Measurements from ENCODE around the gene SEC31B.

DNA sequence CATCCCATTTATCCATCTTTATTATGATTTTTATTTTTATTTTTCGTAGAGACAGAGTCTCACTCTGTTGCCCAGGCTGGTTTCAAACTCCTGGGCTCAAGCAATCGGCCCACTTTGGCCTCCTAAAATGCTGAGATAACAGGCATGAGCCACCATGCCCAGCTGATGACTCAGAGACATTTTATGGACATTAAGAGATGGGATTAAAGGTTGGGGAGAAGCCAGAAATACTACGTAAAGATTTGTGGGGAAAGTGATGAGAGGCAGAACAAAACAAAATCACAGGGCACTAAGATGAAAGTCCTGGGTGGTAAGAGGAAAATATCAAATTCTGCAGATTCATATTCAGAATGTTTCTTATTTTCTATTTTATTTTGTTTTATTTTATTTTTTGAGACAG is 49.3 kb downstream of the SEC31B start:
- TF ChIP-seq, protein P1, sequence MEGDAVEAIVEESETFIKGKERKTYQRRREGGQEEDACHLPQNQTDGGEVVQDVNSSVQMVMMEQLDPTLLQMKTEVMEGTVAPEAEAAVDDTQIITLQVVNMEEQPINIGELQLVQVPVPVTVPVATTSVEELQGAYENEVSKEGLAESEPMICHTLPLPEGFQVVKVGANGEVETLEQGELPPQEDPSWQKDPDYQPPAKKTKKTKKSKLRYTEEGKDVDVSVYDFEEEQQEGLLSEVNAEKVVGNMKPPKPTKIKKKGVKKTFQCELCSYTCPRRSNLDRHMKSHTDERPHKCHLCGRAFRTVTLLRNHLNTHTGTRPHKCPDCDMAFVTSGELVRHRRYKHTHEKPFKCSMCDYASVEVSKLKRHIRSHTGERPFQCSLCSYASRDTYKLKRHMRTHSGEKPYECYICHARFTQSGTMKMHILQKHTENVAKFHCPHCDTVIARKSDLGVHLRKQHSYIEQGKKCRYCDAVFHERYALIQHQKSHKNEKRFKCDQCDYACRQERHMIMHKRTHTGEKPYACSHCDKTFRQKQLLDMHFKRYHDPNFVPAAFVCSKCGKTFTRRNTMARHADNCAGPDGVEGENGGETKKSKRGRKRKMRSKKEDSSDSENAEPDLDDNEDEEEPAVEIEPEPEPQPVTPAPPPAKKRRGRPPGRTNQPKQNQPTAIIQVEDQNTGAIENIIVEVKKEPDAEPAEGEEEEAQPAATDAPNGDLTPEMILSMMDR (IDR thresholded peaks at IDR 0.05), result no peak
- no peak for TF ChIP-seq EZH2 (IDR thresholded peaks at IDR 0.05)

Measured in neural progenitor cell (in vitro differentiated cells).